HCT116 (cell line): ENCODE measurements around the gene GLRX3. TPM values are rescaled to one million over a fixed set of nuclear protein-coding genes. Genes with fewer than 3 reads are reported as not detected.

Source experiments
- ATAC-seq: fragments of 200-7000 bp; cut with Tn5 transposase; 2 replicates; pipeline ENCODE4 v1.9.1; 2020; ENCODE audit warnings: mild to moderate bottlenecking, moderate library complexity
- BruUV-seq: library from RNA; stranded (reverse); fragments of 400-500 nt; replicated peaks from 2 replicates; lab custom pipeline; 2021; lab: Mats Ljungman, UMichigan
- CTCF ChIA-PET: fragments of 300-600 bp; sonication (Branson Sonifier 250); formaldehyde crosslinking; loops from one replicate; lab custom pipeline; 2021; ENCODE audit warnings: antibody characterized with exemption; lab: Charles Lee
- POLR2A ChIA-PET: fragments of 300-600, 350-600 bp; sonication (Branson Sonifier 250); formaldehyde crosslinking; loops from one replicate; lab custom pipeline; 2021; ENCODE audit warnings: antibody characterized with exemption; lab: Charles Lee
- RAD21 ChIA-PET, 2 experiments: fragments of 300-600 bp; sonication (Branson Sonifier 250); formaldehyde crosslinking; loops; one replicate each; lab custom pipeline; 2023; ENCODE audit warnings: low total read pairs in 2 of 2; ENCODE audit not compliant: uncharacterized antibody in 2 of 2, unreplicated experiment in 2 of 2, low non-redundant PET in 1 of 2; lab: Charles Lee
- DNase-seq: peaks from one replicate; pipeline ENCODE4 v3.0.0-alpha.2; 2010; ENCODE audit warnings: low read depth, low spot score
- H2AFZ ChIP-seq: fragments of 200-600 bp; shearing (Covaris generic), sonication (generic); 2 replicates; pipeline ENCODE4 v1.6.1; 2017; ENCODE audit warnings: low read depth, mixed run types, mixed read lengths, antibody characterized with exemption, low read length; ENCODE audit not compliant: poor library complexity, severe bottlenecking
- H3K27ac ChIP-seq: 2 replicates; pipeline ENCODE4 v1.5.1; 2012; ENCODE audit warnings: low read depth, low read length
- H3K27me3 ChIP-seq: fragments of 200-600 bp; sonication (generic); 2 replicates; pipeline ENCODE4 v1.6.1; 2016; ENCODE audit warnings: mixed run types, low read length, mixed read lengths; ENCODE audit not compliant: insufficient read depth
- H3K36me3 ChIP-seq, 2 experiments: fragments of 200-500 bp in 1 of 2; fragments of 200-600 bp in 1 of 2; sonication (Bioruptor generic) in 1 of 2; sonication (generic) in 1 of 2; 2 replicates each; pipeline versions ENCODE4 v1.5.1 to v1.6.1; 2014 to 2016; ENCODE audit warnings: low read length in 2 of 2, inconsistent platforms in 1 of 2, mixed read lengths in 1 of 2, mixed run types in 1 of 2; ENCODE audit not compliant: insufficient read depth in 2 of 2, control insufficient read depth in 1 of 2
- H3K4me1 ChIP-seq, 2 experiments: fragments of 200-600 bp in 1 of 2; sonication (generic) in 1 of 2; 2 replicates each; pipeline versions ENCODE4 v1.5.1 to v1.6.1; 2012 to 2017; ENCODE audit warnings: low read length in 2 of 2, inconsistent platforms in 1 of 2, mild to moderate bottlenecking in 1 of 2, mixed read lengths in 1 of 2, mixed run types in 1 of 2, moderate library complexity in 1 of 2; ENCODE audit not compliant: insufficient read depth in 2 of 2, control insufficient read depth in 1 of 2
- H3K4me2 ChIP-seq: fragments of 200-600 bp; sonication (generic); 2 replicates; pipeline ENCODE4 v1.6.1; 2017; ENCODE audit warnings: mixed run types, low read length, mixed read lengths
- H3K4me3 ChIP-seq, 2 experiments: fragments of 200-600 bp in 1 of 2; sonication (generic) in 1 of 2; replicated peaks in 1 of 2; 2 replicates each; pipeline ENCODE4 v1.5.1; 2011 to 2016; ENCODE audit warnings: low read length in 2 of 2, control low read depth in 1 of 2, low read depth in 1 of 2, mild to moderate bottlenecking in 1 of 2, mixed read lengths in 1 of 2, mixed run types in 1 of 2
- H3K79me2 ChIP-seq: fragments of 200-600 bp; sonication (generic); 2 replicates; pipeline ENCODE4 v1.6.1; 2017; ENCODE audit warnings: mild to moderate bottlenecking, mixed run types, low read length, moderate library complexity, mixed read lengths; ENCODE audit not compliant: insufficient read depth
- H3K9ac ChIP-seq: fragments of 200-600 bp; sonication (generic); 2 replicates; pipeline ENCODE4 v1.6.1; 2016; ENCODE audit warnings: low read length, mixed read lengths
- H3K9me2 ChIP-seq: fragments of 200-600 bp; sonication (generic), shearing (Covaris generic); 2 replicates; pipeline ENCODE4 v1.6.1; 2017; ENCODE audit warnings: mixed run types, mild to moderate bottlenecking, moderate library complexity; ENCODE audit not compliant: insufficient read depth
- H3K9me3 ChIP-seq, 2 experiments: fragments of 200-500 bp in 1 of 2; fragments of 200-600 bp in 1 of 2; sonication (Bioruptor generic) in 1 of 2; sonication (generic) in 1 of 2; 2 replicates each; pipeline ENCODE4 v1.6.1; 2014 to 2017; ENCODE audit warnings: low read length in 2 of 2, mixed read lengths in 2 of 2, inconsistent platforms in 1 of 2, low read depth in 1 of 2, mild to moderate bottlenecking in 1 of 2, mixed run types in 1 of 2, moderate library complexity in 1 of 2; ENCODE audit not compliant: control insufficient read depth in 1 of 2, insufficient read depth in 1 of 2
- H4K20me1 ChIP-seq: fragments of 200-600 bp; sonication (generic), shearing (Covaris generic); 2 replicates; pipeline ENCODE4 v1.6.1; 2017; ENCODE audit warnings: mixed run types, mild to moderate bottlenecking, moderate library complexity; ENCODE audit not compliant: insufficient read depth
- CEBPB ChIP-seq: IDR thresholded peaks from 2 replicates; pipeline ENCODE4 v1.6.1; 2012; ENCODE audit warnings: low read depth
- ELF1 ChIP-seq: IDR thresholded peaks from 2 replicates; pipeline ENCODE4 v1.6.1; 2012; ENCODE audit warnings: low read depth, borderline replicate concordance
- EZH2 ChIP-seq: fragments of 200-600 bp; sonication (generic); IDR thresholded peaks from 2 replicates; pipeline ENCODE4 v1.6.1; 2017; ENCODE audit warnings: antibody characterized with exemption, mixed run types
- EZH2phosphoT487 ChIP-seq: fragments of 200-600 bp; IDR thresholded peaks from 2 replicates; pipeline ENCODE4 v1.6.1; 2018; ENCODE audit warnings: antibody characterized with exemption, borderline replicate concordance
- RAD21 ChIP-seq: IDR thresholded peaks from 2 replicates; pipeline ENCODE4 v1.6.1; 2012; ENCODE audit warnings: low read depth, mild to moderate bottlenecking
- REST ChIP-seq: IDR thresholded peaks from 2 replicates; pipeline ENCODE4 v1.6.1; 2012; ENCODE audit warnings: low read depth
- TCF7L2 ChIP-seq: IDR thresholded peaks from 2 replicates; pipeline ENCODE4 v1.7.0; 2011; ENCODE audit warnings: borderline replicate concordance, inconsistent platforms; ENCODE audit not compliant: insufficient read depth, insufficient read length; ENCODE audit errors: extremely low read depth
- ZBTB33 ChIP-seq: IDR thresholded peaks from 2 replicates; pipeline ENCODE4 v1.6.1; 2011; ENCODE audit warnings: mild to moderate bottlenecking, low read length, moderate library complexity; ENCODE audit not compliant: insufficient replicate concordance; ENCODE audit errors: extremely low read depth
- ZNF274 ChIP-seq: fragments of 200-500 bp; sonication (Bioruptor generic); IDR thresholded peaks from 2 replicates; pipeline ENCODE4 v1.6.1; 2014; ENCODE audit warnings: mild to moderate bottlenecking, low read depth, low read length, inconsistent platforms
- intact Hi-C: fragments of 100-400 bp; cut with micrococcal nuclease; formaldehyde crosslinking; loops from 2 replicates; pipeline ENCODE4 v1.10.0; 2022
- total RNA-seq: library from RNA; stranded (reverse); gene quantifications from one replicate; pipeline ENCODE4 v1.2.1, GENCODE V29; 2021; ENCODE audit not compliant: unreplicated experiment

GLRX3 gene
- total RNA-seq, 1 experiment from 2014 or later: 59.1 TPM

GRCh38 chr10:130221456-130222375 lies 85.5 kb downstream of the GLRX3 start:
- Histone ChIP-seq H3K4me1 (no peaks in the 10 kb centered on the region), H3K9me3 (no peaks in the 10 kb centered on the region), H3K27me3 (no peaks in the 10 kb centered on the region), H2AFZ (no peak overlapping the region), H3K79me2 (no peaks in the 10 kb centered on the region), H3K36me3 (no peaks in the 10 kb centered on the region), H4K20me1 (no peaks in the 10 kb centered on the region), H3K4me3 (no peak overlapping the region)
- ChIA-PET RAD21 (no interaction called here), POLR2A (no interaction called here), CTCF (no interaction called here)
- no TSS peak for BruUV-seq
- ATAC-seq (no peak), DNase-seq (no peak)
- intact Hi-C loops: no loop called here
- no peak for TF ChIP-seq CEBPB
- no peak for TF ChIP-seq ZBTB33
- no peak for TF ChIP-seq ZNF274
- no peak for TF ChIP-seq EZH2phosphoT487
- TF ChIP-seq TCF7L2: no peak
- TF ChIP-seq RAD21: no peak
- no peak for TF ChIP-seq ELF1
- TF ChIP-seq EZH2: no peak
- TF ChIP-seq REST: no peak
- TF ChIP-seq, all 23 proteins: peak for 0
- H3K9me2 ChIP-seq: no peaks in the 10 kb centered on the region
- no peak overlapping the region for H3K27ac ChIP-seq
- no peak overlapping the region for H3K4me2 ChIP-seq
- no peak overlapping the region for H3K9ac ChIP-seq
